Measurements from ENCODE around the gene MYO7A.

DNA sequence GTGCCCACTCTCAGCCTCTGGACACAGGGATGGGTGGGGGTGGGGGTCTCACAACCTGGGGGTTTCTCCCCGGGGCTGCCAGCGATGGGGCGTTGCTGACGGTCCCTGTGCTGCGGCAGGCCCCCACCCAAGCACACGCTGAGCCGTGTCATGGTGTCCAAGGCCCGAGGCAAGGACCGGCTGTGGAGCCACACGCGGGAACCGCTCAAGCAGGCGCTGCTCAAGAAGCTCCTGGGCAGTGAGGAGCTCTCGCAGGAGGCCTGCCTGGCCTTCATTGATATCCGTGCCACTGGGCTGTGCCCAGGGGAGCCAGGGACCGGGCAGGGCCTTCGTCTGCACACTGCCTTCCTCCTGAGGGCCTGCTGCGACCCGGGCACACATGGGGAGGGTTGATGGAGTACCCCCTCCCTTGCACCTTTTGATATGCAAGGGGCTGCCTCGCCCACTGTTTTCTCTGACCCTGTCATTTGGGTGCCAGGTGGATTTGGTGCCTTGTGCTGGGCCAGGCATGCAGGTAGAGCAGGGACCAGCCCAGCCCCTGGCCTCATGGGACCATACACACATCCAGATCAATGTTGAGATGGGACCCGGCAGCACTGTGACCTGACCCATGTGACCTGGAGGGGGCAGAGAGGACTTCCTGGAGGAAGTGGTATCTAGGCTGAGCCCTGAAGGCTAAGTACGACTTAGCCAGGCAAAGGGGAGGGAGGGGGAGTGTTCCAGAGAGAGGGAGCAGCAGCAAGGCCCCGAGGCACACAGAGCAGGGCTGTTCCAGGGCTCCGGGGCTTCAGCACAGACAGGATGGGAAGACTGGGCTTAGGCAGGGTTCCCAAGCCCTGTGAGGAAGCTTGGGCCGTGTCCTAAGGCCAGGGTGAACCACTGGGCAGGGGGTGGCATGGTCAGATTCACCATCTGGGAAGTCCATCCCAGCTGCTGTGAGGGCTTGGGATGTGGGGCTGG is 75.2 kb downstream of the MYO7A start:
- TF ChIP-seq, protein P1, sequence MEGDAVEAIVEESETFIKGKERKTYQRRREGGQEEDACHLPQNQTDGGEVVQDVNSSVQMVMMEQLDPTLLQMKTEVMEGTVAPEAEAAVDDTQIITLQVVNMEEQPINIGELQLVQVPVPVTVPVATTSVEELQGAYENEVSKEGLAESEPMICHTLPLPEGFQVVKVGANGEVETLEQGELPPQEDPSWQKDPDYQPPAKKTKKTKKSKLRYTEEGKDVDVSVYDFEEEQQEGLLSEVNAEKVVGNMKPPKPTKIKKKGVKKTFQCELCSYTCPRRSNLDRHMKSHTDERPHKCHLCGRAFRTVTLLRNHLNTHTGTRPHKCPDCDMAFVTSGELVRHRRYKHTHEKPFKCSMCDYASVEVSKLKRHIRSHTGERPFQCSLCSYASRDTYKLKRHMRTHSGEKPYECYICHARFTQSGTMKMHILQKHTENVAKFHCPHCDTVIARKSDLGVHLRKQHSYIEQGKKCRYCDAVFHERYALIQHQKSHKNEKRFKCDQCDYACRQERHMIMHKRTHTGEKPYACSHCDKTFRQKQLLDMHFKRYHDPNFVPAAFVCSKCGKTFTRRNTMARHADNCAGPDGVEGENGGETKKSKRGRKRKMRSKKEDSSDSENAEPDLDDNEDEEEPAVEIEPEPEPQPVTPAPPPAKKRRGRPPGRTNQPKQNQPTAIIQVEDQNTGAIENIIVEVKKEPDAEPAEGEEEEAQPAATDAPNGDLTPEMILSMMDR (IDR thresholded peaks at IDR 0.05): no peak
- TF ChIP-seq ZFX (IDR thresholded peaks at IDR 0.05; ENCODE audit: borderline replicate concordance): no peak
